ENCODE measurements around the gene MAGEA2.

- TF ChIP-seq TAF1 (IDR thresholded peaks at IDR 0.05; ENCODE audit: borderline replicate concordance, low read depth, low read length), result no peak
- TF ChIP-seq POLR2A (IDR thresholded peaks at IDR 0.05; ENCODE audit: low read depth, low read length), result no peak
Measured at GRCh38 chrX:152735860-152736511, 17.7 kb downstream of the MAGEA2 start.
